HepG2 (cell line): Measurements from ENCODE around the gene CNBD2. TPM values are rescaled to one million over a fixed set of nuclear protein-coding genes. Genes with fewer than 3 reads are reported as not detected.
A peak's percentile ranks its signal among the peaks of the same experiment; 100 is the strongest.

ENCODE experiments used
- CBX1 ChIP-seq: IDR thresholded peaks from one replicate; pipeline ENCODE4 v1.6.1; 2016; ENCODE audit warnings: antibody characterized with exemption, low read depth
- EHMT2 ChIP-seq: fragments of 200-600 bp; sonication (generic); IDR thresholded peaks from 2 replicates; pipeline ENCODE4 v1.7.0; 2017; ENCODE audit warnings: antibody characterized with exemption, low read depth, low read length, borderline replicate concordance
- FOXA1 ChIP-seq, 2 experiments: fragments of 450-650 bp in 1 of 2; sonication (generic) in 1 of 2; formaldehyde crosslinking in 1 of 2; IDR thresholded peaks; 2 replicates each; pipeline versions ENCODE4 v1.4.0 to v1.6.1; 2016 to 2020; ENCODE audit warnings: missing genetic modification reagents in 1 of 2
- GFI1 ChIP-seq: sonication (generic); formaldehyde crosslinking; IDR thresholded peaks from 2 replicates; pipeline ENCODE4 v1.5.0; 2020; ENCODE audit warnings: missing genetic modification reagents, mild to moderate bottlenecking, borderline replicate concordance
- KDM5A ChIP-seq: fragments of 200-600 bp; sonication (generic); IDR thresholded peaks from 2 replicates; pipeline ENCODE4 v1.7.0; 2018; ENCODE audit warnings: antibody characterized with exemption, mild to moderate bottlenecking, low read length, borderline replicate concordance
- KDM6A ChIP-seq: IDR thresholded peaks from 2 replicates; pipeline ENCODE4 v1.6.1; 2016; ENCODE audit warnings: low read depth
- MEF2D ChIP-seq: sonication (generic); formaldehyde crosslinking; IDR thresholded peaks from 2 replicates; pipeline ENCODE4 v1.5.1; 2020; ENCODE audit warnings: mild to moderate bottlenecking, missing genetic modification reagents
- MIER3 ChIP-seq: IDR thresholded peaks from 2 replicates; pipeline ENCODE4 v1.6.1; 2016; ENCODE audit warnings: missing compliant biosample characterization, borderline replicate concordance
- MTA1 ChIP-seq: sonication (generic); formaldehyde crosslinking; IDR thresholded peaks from 2 replicates; pipeline ENCODE4 v1.4.0; 2020; ENCODE audit warnings: missing genetic modification reagents, mild to moderate bottlenecking, borderline replicate concordance
- MTA3 ChIP-seq: sonication (generic); formaldehyde crosslinking; IDR thresholded peaks from 2 replicates; pipeline ENCODE4 v1.4.0; 2020; ENCODE audit warnings: missing genetic modification reagents
- NR0B2 ChIP-seq: sonication (generic); formaldehyde crosslinking; IDR thresholded peaks from 2 replicates; pipeline ENCODE4 v1.4.0; 2020; ENCODE audit warnings: mild to moderate bottlenecking, missing genetic modification reagents
- PAXIP1 ChIP-seq: sonication (generic); formaldehyde crosslinking; conservative IDR thresholded peaks from 2 replicates; pipeline ENCODE4 v1.4.0; 2020; ENCODE audit warnings: mild to moderate bottlenecking, missing genetic modification reagents, moderate library complexity
- PRMT3 ChIP-seq: sonication (generic); formaldehyde crosslinking; IDR thresholded peaks from 2 replicates; pipeline ENCODE4 v1.8.1; 2022; ENCODE audit warnings: low read depth, mild to moderate bottlenecking, moderate library complexity, missing genetic modification reagents, borderline replicate concordance
- SRSF4 ChIP-seq: fragments of 200-400 bp; formaldehyde crosslinking; IDR thresholded peaks from one replicate; pipeline ENCODE4 v1.6.1; 2018; ENCODE audit warnings: mild to moderate bottlenecking, low read depth, low read length, moderate library complexity; ENCODE audit not compliant: poor library complexity, severe bottlenecking
- SRSF9 ChIP-seq: fragments of 200-400 bp; formaldehyde crosslinking; IDR thresholded peaks from 2 replicates; pipeline ENCODE4 v1.6.1; 2018; ENCODE audit warnings: borderline replicate concordance, mild to moderate bottlenecking, low read depth, low read length; ENCODE audit not compliant: insufficient read depth, poor library complexity, severe bottlenecking
- SUZ12 ChIP-seq: fragments of 150-350 bp; IDR thresholded peaks from 2 replicates; pipeline ENCODE4 v1.6.1; 2014; ENCODE audit warnings: low read depth, low read length
- TAF1 ChIP-seq: sonication (generic); formaldehyde crosslinking; IDR thresholded peaks from 2 replicates; pipeline ENCODE4 v1.4.0; 2020; ENCODE audit warnings: missing genetic modification reagents
- XBP1 ChIP-seq: sonication (generic); formaldehyde crosslinking; IDR thresholded peaks from 2 replicates; pipeline ENCODE4 v1.5.0; 2020; ENCODE audit warnings: missing genetic modification reagents
- YEATS4 ChIP-seq: sonication (generic); formaldehyde crosslinking; IDR thresholded peaks from 2 replicates; pipeline ENCODE4 v1.4.0; 2020; ENCODE audit warnings: missing genetic modification reagents, borderline replicate concordance
- ZFP90 ChIP-seq: sonication (generic); formaldehyde crosslinking; IDR thresholded peaks from 2 replicates; pipeline ENCODE4 v1.8.0; 2022; ENCODE audit warnings: missing genetic modification reagents, mild to moderate bottlenecking, inconsistent platforms, borderline replicate concordance
- ZGPAT ChIP-seq: IDR thresholded peaks from 2 replicates; pipeline ENCODE4 v1.6.1; 2016; ENCODE audit warnings: mild to moderate bottlenecking
- ZNF558 ChIP-seq: sonication (generic); formaldehyde crosslinking; IDR thresholded peaks from 2 replicates; pipeline ENCODE4 v1.9.0; 2022; ENCODE audit warnings: mild to moderate bottlenecking, missing genetic modification reagents, borderline replicate concordance
- ZNF709 ChIP-seq: sonication (generic); formaldehyde crosslinking; IDR thresholded peaks from 2 replicates; pipeline ENCODE4 v1.5.0; 2020; ENCODE audit warnings: mild to moderate bottlenecking, missing genetic modification reagents
- ZNF775 ChIP-seq: sonication (generic); formaldehyde crosslinking; IDR thresholded peaks from 2 replicates; pipeline ENCODE4 v1.4.0; 2020; ENCODE audit warnings: missing genetic modification reagents, mild to moderate bottlenecking, moderate library complexity, borderline replicate concordance
- ZSCAN30 ChIP-seq: sonication (generic); formaldehyde crosslinking; IDR thresholded peaks from 2 replicates; pipeline ENCODE4 v1.5.0; 2020; ENCODE audit warnings: mild to moderate bottlenecking, missing genetic modification reagents
- polyA plus RNA-seq, 8 experiments: library from polyadenylated mRNA; depleted of rRNA in 3 of 8; stranded (reverse) in 7 of 8; unstranded in 1 of 8; fragments of >200 nt; fragmentation: Illumina TruSeq in 4 of 8; extraction: Trizol in 4 of 8; gene quantifications; 2 replicates each; pipeline versions ENCODE4 v1.2.1 to v1.2.3, GENCODE V29; 2011 to 2016; ENCODE audit warnings: low read depth in 4 of 8, missing spikeins in 1 of 8, mixed read lengths in 1 of 8; ENCODE audit not compliant: insufficient read depth in 1 of 8
- total RNA-seq, 5 experiments: library from RNA; depleted of rRNA; stranded (reverse); fragments of >200 nt; fragmentation: Illumina TruSeq; extraction: Trizol; gene quantifications; 2 replicates each; pipeline ENCODE4 v1.2.3, GENCODE V29; 2016; ENCODE audit warnings: low read depth in 1 of 5

CNBD2 gene
- total and polyA plus RNA-seq, 2 of the 13 experiments (the other 11 are each of a cell fraction or from before 2014, with no cell fraction given): 12.4 to 22.8 TPM

GRCh38 chr20:36018208-36018988 is 50.0 kb downstream of the CNBD2 start (continued):
- TF ChIP-seq PAXIP1 (peak; percentile 71), ZGPAT (peak; percentile 64; the same call in 1 of the 2 replicates), YEATS4 (CRISPR knock-in tag) (no peak), PRMT3 (CRISPR knock-in tag) (no peak), TAF1 (no peak), CBX1 (no peak), SRSF4 (no peak), SUZ12 (no peak), FOXA1 (IDR thresholded peaks at IDR 0.05) (no peak), FOXA1 (CRISPR knock-in tag; IDR thresholded peaks at IDR 0.05) (peak; percentile 53; the same call in 1 of the 2 replicates), MEF2D (CRISPR knock-in tag) (no peak), MTA3 (CRISPR knock-in tag) (no peak), KDM5A (no peak), ZNF558 (CRISPR knock-in tag) (no peak), NR0B2 (no peak), SRSF9 (no peak), MIER3 (CRISPR knock-in tag) (no peak; the same call in 1 of the 2 replicates), ZFP90 (CRISPR knock-in tag) (no peak), GFI1 (no peak), ZNF775 (CRISPR knock-in tag) (no peak), EHMT2 (no peak), KDM6A (CRISPR knock-in tag) (peak; percentile 37; the same call in 1 of the 2 replicates), ZNF709 (CRISPR knock-in tag) (no peak), XBP1 (CRISPR knock-in tag) (no peak), MTA1 (CRISPR knock-in tag) (peak; percentile 73; the same call in 1 of the 2 replicates), ZSCAN30 (CRISPR knock-in tag) (no peak)
